ENCODE measurements around the gene TSFM.

Gene TSFM

GRCh38 chr12:57823908-57824640 lies 41.5 kb downstream of the TSFM start:
- Histone ChIP-seq H3K4me3 (ENCODE audit: low read length) (no peak overlapping the region), H3K9ac (ENCODE audit: low read length) (no peak overlapping the region), H3K4me2 (ENCODE audit: low read depth, low read length) (no peak overlapping the region), H3K27me3 (replicated peaks; ENCODE audit: insufficient read depth, low read length) (no peaks in the 10 kb centered on the region), H3F3A (ENCODE audit: insufficient read depth, low read length) (peaks cover 2% of the 10 kb centered on the region; the same call in 1 of the 2 replicates), H2AFZ (ENCODE audit: low read length) (no peak overlapping the region), H3K79me2 (ENCODE audit: low read length) (peaks cover 27% of the 10 kb centered on the region), H3K9me3 (replicated peaks; ENCODE audit: insufficient read depth, low read length) (no peaks in the 10 kb centered on the region), H3K27ac (ENCODE audit: low read length) (no peak overlapping the region), H4K20me1 (ENCODE audit: insufficient read depth, low read length) (peaks cover 7% of the 10 kb centered on the region; the same call in 1 of the 2 replicates), H3K36me3 (replicated peaks; ENCODE audit: insufficient read depth, low read length) (peaks cover 11% of the 10 kb centered on the region), H3K9me2 (replicated peaks; ENCODE audit: insufficient read depth, low read length) (no peaks in the 10 kb centered on the region), H3K4me1 (ENCODE audit: low read length) (no peaks in the 10 kb centered on the region)
- TF ChIP-seq EZH2 (optimal IDR thresholded peaks at IDR 0.05; ENCODE audit: low read depth, low read length) (no peak), CTCF (IDR thresholded peaks at IDR 0.05; ENCODE audit: low read length) (no peak), EZH2phosphoT487 (IDR thresholded peaks at IDR 0.05; ENCODE audit: low read length) (no peak)
- no peak for DNase-seq

- H3K9me2 ChIP-seq (replicated peaks; ENCODE audit: insufficient read depth, low read length) = no peaks in the 10 kb centered on the region
- peaks cover 15% of the 10 kb centered on the region for H3K36me3 ChIP-seq (replicated peaks; ENCODE audit: insufficient read depth, low read length)
- H2AFZ ChIP-seq (ENCODE audit: low read length) = no peak overlapping the region
- no peaks in the 10 kb centered on the region for H3K27me3 ChIP-seq (replicated peaks; ENCODE audit: insufficient read depth, low read length)
- H3K79me2 ChIP-seq (ENCODE audit: low read length) = peaks cover 41% of the 10 kb centered on the region
- H3F3A ChIP-seq (ENCODE audit: insufficient read depth, low read length) = peaks cover 3% of the 10 kb centered on the region; the same call in 1 of the 2 replicates
- no peak overlapping the region for H3K9ac ChIP-seq (ENCODE audit: low read length)
- H3K4me3 ChIP-seq (ENCODE audit: low read length) = no peak overlapping the region
- no peak overlapping the region for H3K27ac ChIP-seq (ENCODE audit: low read length)
- DNase-seq = no peak
- H3K4me1 ChIP-seq (ENCODE audit: low read length) = no peaks in the 10 kb centered on the region
- H3K9me3 ChIP-seq (replicated peaks; ENCODE audit: insufficient read depth, low read length) = no peaks in the 10 kb centered on the region
- TF ChIP-seq CTCF (IDR thresholded peaks at IDR 0.05; ENCODE audit: low read length) (no peak), EZH2phosphoT487 (IDR thresholded peaks at IDR 0.05; ENCODE audit: low read length) (no peak), EZH2 (optimal IDR thresholded peaks at IDR 0.05; ENCODE audit: low read depth, low read length) (no peak)
- peaks cover 11% of the 10 kb centered on the region; the same call in 1 of the 2 replicates for H4K20me1 ChIP-seq (ENCODE audit: insufficient read depth, low read length)
- no peak overlapping the region for H3K4me2 ChIP-seq (ENCODE audit: low read depth, low read length)
Observed at GRCh38 chr12:57825451-57825850, 42.9 kb downstream of the TSFM start.

- no peak for DNase-seq
- Histone ChIP-seq H3K79me2 (ENCODE audit: low read length) (peaks cover 50% of the 10 kb centered on the region), H3K4me3 (ENCODE audit: low read length) (no peak overlapping the region), H4K20me1 (ENCODE audit: insufficient read depth, low read length) (peaks cover 11% of the 10 kb centered on the region; the same call in 1 of the 2 replicates), H3F3A (ENCODE audit: insufficient read depth, low read length) (peaks cover 3% of the 10 kb centered on the region; the same call in 1 of the 2 replicates), H3K36me3 (replicated peaks; ENCODE audit: insufficient read depth, low read length) (peaks cover 15% of the 10 kb centered on the region), H3K4me2 (ENCODE audit: low read depth, low read length) (no peak overlapping the region), H3K9me3 (replicated peaks; ENCODE audit: insufficient read depth, low read length) (no peaks in the 10 kb centered on the region), H2AFZ (ENCODE audit: low read length) (no peak overlapping the region), H3K9ac (ENCODE audit: low read length) (no peak overlapping the region), H3K4me1 (ENCODE audit: low read length) (peaks cover 3% of the 10 kb centered on the region), H3K9me2 (replicated peaks; ENCODE audit: insufficient read depth, low read length) (no peaks in the 10 kb centered on the region), H3K27ac (ENCODE audit: low read length) (no peak overlapping the region), H3K27me3 (replicated peaks; ENCODE audit: insufficient read depth, low read length) (no peaks in the 10 kb centered on the region)
- TF ChIP-seq CTCF (IDR thresholded peaks at IDR 0.05; ENCODE audit: low read length) (no peak), EZH2phosphoT487 (IDR thresholded peaks at IDR 0.05; ENCODE audit: low read length) (no peak), EZH2 (optimal IDR thresholded peaks at IDR 0.05; ENCODE audit: low read depth, low read length) (no peak)
Observed at GRCh38 chr12:57826400-57826799, 43.8 kb downstream of the TSFM start.

Measured in MM.1S (cell line).